CD4-positive, alpha-beta T cell treated with Interleukin-4 for 1 hour (primary cell): ENCODE data around the gene C1orf115.
"Not testable (repeated sequence)": the region's sequence is repeated elsewhere in the genome, so short reads cannot be mapped to it uniquely, and the experiment has no call there.

Source experiments
- DNase-seq, 2 donors: peaks; one replicate each; pipeline ENCODE4 v3.0.0-alpha.2; 2020 to 2022

The C1orf115 gene

DNA sequence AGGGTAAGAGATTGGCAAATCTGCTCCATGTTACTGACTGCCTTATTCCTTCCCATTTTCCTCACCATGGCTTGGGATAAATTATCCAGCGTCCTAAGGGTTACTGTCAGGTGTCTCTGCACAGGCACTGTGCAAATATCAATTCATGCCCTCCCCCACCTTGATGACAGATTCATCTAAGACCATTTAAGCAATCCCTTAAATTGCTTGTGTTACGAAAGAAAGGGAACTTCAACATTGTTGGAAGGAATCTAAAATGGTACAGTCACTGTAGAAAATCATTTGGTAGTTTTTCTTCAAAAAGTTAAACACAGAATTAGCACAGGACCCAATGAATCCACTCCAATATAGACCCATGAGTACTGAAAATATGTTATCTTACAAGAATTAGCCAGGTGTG, 40.3 kb downstream of the C1orf115 start:
- no peak for DNase-seq

DNA sequence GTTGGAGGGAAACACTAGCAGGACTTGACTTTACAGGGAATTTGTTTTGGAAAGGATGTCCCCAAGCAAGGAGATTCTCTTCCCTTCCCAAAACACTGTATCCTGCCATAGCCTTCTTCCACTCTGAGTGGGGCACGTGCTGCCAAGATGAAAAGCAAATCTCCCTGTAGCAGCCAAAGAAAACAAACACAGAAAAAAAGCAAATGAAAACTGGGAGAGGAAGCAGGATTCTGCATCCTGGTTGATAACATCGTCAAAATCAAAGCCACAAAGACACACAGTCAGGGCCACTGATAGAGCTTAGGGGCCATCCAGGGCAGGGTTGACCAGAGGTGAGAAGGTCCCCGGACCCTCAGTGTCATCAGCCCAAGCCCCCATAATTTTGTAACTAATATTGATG, 42.0 kb downstream of the C1orf115 start:
- DNase-seq, result no peak

DNA sequence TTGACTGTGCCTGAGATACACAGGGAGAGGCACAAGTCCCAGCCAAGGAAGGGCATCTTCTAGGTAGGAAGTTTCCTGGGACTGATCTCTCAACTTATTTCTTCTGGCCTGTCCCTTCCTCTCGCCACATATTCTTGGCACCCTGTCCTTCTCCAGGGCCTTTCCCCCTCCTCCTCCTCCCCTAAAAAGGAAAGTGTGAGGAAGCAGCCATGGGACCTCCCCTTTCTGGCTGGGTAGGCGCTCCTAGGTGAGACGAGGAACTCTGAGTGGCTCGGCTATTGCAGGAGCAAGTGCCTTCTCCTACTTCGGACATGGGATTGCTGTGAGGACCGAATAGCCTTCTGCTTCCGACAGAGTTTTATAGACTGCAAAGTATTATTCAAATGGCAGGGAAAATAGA, 42.5 kb downstream of the C1orf115 start:
- DNase-seq, result no peak

DNA sequence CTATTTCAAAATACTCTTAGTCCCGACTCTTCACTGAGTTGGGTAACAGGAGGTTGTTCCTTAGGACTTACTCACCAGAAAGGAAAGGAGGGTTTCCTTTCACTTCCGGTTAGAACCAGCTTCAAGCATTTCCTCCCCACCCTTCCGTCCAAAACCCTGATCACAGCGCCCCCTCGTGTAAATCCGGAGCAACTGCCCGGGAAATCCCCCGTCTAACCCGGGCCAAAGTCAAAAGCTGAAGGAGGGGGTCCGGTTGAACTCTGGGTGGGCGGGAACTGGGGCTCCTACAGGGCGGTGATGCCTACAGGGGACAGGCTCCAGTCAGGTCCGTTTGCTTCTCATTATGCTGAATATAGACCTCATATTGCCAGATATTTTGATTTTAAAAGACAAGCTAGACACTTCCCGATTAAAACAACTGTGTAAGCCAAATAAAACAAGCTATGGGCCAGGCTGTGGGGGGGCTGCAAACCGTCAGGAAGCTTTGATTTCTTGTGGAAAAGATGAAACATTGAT, 43.0 kb downstream of the C1orf115 start:
- peak; percentile 81 to 84 for DNase-seq

DNA sequence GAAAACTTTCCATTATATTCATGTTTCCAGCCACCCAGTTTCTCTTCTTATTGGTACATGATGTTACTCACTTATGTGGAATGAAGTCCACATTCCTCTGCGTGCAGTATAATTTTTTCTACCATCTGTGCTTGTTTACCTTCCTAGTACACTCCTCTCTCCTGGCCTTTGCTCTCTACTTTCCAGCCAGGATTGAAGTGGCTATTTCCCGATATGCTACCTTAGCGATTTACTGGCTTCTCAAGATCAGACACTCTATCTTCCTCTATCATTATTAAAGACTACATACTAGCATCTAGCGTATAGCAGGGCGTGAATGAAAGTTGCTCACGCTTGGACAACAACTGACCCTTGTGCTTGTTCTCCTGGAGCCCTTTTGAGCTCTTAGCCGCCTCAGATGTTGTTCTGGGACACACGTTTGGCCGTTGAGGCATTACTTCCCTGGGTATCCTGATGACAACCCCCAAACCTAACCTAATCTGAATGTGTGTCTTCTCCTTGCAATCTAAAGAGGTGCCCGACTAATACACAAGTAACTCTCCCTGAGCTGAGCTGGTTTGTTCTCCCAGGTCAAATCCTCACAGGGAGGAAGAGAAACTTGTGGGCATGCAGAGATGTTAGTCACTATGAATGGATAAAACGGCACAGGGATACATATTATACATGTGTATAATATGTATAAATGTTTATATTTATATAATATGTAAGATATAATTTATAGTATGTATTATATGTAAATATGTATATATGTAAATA, 44.6 kb downstream of the C1orf115 start:
- DNase-seq, result no peak

DNA sequence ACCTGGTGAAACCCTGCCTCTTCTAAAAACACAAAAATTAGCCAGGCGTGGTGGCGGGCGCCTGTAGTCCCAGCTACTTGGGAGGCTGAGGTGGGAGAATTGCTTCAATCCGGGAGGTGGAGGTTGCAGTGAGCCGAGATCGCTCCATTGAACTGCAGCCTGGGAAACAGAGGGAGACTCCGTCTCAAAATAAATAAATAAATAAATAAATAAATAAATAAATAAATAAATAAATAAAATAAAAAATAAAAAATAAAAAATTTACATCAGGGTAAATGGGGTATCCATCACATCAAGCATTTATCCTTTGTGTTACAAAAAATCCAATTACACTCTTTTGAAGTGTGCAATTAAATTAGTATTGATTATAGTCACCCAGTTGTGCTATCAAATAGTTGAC, 46.1 kb downstream of the C1orf115 start:
- DNase-seq, result not testable (repeated sequence)

DNA sequence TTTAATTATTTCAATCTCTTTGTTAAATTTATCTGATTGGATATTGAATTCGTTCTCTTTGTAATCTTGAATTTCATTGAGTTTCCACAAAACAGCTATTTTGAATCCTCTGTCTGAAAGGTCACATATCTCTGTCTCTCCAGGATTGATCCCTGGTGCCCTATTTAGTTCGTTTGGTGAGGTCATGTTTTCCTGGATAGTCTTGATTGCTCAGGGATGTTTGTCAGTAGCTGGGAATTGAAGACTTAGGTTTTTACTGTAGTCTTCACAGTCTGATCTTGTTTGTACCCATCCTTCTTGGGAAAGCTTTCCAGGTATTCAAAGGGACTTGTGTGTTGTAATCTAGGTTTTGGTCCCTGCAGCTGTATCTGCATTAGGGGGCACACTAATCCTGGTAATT, 51.2 kb downstream of the C1orf115 start:
- no peak for DNase-seq

DNA sequence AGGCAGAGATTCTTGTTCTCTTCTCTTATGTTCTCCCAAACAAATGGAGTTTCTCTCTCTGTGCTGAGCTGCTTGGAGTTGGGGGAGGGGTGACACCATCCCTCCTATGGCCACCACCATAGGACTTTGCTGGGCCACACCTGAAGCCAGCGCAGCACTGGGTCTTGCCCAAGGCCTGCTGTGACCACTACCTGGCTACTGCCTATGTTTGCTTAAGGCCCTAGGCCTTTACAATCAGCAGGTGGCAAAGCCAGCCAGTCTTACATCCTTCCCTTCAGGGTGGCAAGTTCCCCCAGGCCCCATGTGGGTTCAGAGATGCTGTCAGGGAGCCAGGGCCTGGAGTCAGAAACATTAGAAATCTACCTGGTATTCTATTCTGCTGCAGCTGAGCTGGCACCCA, 51.7 kb downstream of the C1orf115 start:
- no peak for DNase-seq

DNA sequence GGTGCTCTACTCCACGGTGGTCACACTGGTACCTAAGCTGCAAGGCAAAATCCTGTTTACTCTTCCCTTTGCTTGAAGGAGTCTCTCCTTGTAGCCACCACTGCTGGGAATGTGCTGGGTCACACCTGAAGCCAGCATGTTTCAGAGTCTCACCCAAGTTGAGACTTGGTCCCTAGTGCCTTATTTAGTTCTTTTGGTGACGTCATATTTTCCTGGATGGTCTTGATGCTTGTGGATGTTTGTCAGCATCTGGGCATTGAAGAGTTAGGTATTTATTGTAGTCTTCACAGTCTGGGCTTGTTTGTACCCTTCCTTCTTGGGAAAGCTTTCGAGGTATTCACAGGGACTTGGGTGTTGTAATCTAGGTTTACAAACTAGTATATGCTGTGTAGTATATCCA, 52.4 kb downstream of the C1orf115 start:
- DNase-seq, result no peak

DNA sequence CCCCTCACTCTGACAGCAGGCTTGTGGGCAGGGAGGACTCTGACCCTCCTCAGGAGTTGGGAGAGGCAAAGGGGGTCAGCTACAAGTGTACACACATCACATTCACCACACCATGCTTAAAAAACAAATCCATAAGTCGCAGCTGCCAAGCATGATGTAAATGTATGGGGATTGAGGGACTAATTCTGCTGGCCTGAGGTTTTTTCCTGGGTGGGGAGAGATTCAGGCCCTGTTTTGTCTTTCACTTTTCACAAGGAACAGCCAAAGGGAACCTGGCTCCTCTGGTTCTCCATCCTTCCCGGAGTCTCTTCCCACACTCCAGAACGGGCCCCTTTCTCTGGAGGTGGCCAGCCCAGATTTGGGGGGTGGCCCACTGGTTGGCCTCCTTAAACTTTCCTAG, 56.7 kb downstream of the C1orf115 start:
- DNase-seq, result no peak

DNA sequence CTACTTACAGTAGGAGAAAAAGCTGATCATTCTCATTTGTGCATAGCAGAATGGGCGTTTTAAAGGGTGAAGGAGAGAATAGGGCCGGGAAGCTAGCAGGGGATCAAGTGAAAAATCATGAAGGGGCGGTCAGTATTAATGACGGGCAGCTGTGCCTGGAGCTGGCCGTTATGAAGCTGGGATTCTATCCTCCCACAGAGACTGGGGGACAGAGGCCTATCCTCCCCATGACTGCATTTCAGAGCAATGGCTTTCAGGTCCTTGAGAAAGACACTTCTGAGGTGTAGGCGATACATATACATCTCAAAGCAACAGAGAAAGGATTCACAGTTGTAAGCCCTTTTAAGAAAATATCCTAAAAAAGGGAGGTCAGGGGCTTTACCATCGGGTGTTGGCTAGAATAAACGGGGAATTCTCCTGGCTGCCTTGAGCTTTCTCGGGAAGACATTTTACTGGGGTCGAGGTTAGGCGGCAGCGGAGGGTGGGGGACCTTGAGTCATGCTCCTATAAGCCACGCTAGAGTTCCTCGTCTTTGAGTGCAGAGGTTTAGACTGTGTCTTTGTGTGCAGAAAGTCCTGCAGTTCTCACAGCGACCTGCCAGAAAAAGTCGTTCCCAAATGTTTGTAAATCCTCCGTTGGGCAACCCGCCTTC, 57.4 kb downstream of the C1orf115 start:
- DNase-seq, result no peak

DNA sequence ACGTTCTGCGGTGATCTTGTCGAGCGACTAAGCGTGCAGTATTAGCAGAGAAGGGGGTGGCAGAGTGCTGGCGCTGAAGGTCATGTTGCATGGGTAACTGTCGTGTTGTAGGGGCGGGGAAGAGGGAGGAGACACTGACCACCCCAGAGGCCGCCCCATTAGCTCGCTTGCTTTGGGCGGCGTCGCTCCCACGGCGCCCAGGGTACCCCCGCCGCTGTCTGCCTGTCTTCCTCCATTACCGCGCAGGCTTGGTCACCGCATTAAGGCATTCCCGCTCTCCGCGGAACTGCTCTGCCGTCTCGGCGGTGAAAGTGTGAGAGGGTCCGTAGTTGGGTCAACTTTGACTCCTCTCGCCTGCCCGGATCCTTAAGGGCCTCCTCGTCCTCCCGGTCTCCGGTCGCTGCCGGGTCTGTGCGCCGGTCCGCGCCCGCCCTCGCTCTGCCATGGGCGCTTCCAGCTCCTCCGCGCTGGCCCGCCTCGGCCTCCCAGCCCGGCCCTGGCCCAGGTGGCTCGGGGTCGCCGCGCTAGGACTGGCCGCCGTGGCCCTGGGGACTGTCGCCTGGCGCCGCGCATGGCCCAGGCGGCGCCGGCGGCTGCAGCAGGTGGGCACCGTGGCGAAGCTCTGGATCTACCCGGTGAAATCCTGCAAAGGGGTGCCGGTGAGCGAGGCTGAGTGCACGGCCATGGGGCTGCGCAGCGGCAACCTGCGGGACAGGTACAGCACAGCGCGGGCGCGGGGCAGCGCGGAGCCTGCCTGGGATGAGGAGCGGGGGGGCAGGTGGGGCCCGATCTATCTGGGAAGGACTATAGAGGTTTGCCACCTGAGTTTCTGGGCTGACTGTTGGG, 58.1 kb downstream of the C1orf115 start, which contains the start of gene MTARC2:
Gene MTARC2 (plus strand): TSS at position 234 of the 846 bp plus-strand sequence. CDS start 210 bp downstream, at position 444.
- peak in 1 of 2 donors; percentile 20 for DNase-seq
